OCI-LY3 (cell line): ENCODE measurements around the gene NMRK1.

Experiments used
- H2AFZ ChIP-seq: fragments of 200-600, 300-600 bp; shearing (Covaris generic); 2 replicates; pipeline ENCODE4 v1.6.0; 2014; ENCODE audit warnings: antibody characterized with exemption, low read depth, low read length
- H3K27ac ChIP-seq: fragments of 200-600, 300-600 bp; sonication (generic); 2 replicates; pipeline ENCODE4 v1.5.1; 2014; ENCODE audit warnings: mild to moderate bottlenecking, low read length, moderate library complexity, mixed read lengths
- H3K27me3 ChIP-seq: fragments of 200-600, 300-600 bp; sonication (generic); 2 replicates; pipeline ENCODE4 v1.6.1; 2014; ENCODE audit warnings: low read depth, low read length, mixed read lengths
- H3K36me3 ChIP-seq: fragments of 200-600, 300-600 bp; sonication (generic); replicated peaks from 2 replicates; pipeline ENCODE3; 2014; ENCODE audit warnings: low read depth, low read length, mixed read lengths
- H3K4me1 ChIP-seq: fragments of 300-600, 200-600 bp; sonication (generic); 2 replicates; pipeline ENCODE4 v1.6.1; 2014; ENCODE audit warnings: low read length, mixed read lengths
- H3K4me2 ChIP-seq: fragments of 200-600, 300-600 bp; sonication (generic); 2 replicates; pipeline ENCODE4 v1.6.1; 2014; ENCODE audit warnings: low read length, mixed read lengths
- H3K4me3 ChIP-seq: fragments of 300-600, 200-600 bp; sonication (generic); 2 replicates; pipeline ENCODE4 v1.5.1; 2014; ENCODE audit warnings: antibody characterized with exemption, mild to moderate bottlenecking, low read length, moderate library complexity
- H3K79me2 ChIP-seq: fragments of 300-600, 200-600 bp; shearing (Covaris generic); 2 replicates; pipeline ENCODE4 v1.6.1; 2014; ENCODE audit warnings: mild to moderate bottlenecking, low read length, mixed read lengths
- H3K9ac ChIP-seq: fragments of 300-600, 200-600 bp; shearing (Covaris generic); 2 replicates; pipeline ENCODE4 v1.6.0; 2014; ENCODE audit warnings: mild to moderate bottlenecking, low read length, moderate library complexity
- H3K9me3 ChIP-seq: fragments of 200-600, 300-600 bp; shearing (Covaris generic); 2 replicates; pipeline ENCODE4 v1.6.1; 2014; ENCODE audit warnings: low read length, mixed read lengths; ENCODE audit not compliant: insufficient read depth
- H4K20me1 ChIP-seq: fragments of 200-600, 300-600 bp; sonication (generic); 2 replicates; pipeline ENCODE4 v1.6.1; 2016; ENCODE audit warnings: low read length, mixed read lengths; ENCODE audit not compliant: insufficient read depth
- EZH2phosphoT487 ChIP-seq: fragments of 200-600 bp; shearing (Covaris generic); IDR thresholded peaks from 2 replicates; pipeline ENCODE4 v1.6.1; 2018; ENCODE audit warnings: antibody characterized with exemption, mixed run types, low read depth
- TF ChIP-seq, protein P1 (sequence below): fragments of 200-600, 300-600 bp; sonication (generic); IDR thresholded peaks from 2 replicates; pipeline ENCODE4 v1.5.1; 2014; ENCODE audit warnings: antibody characterized with exemption, low read length, low read depth

The NMRK1 gene

DNA sequence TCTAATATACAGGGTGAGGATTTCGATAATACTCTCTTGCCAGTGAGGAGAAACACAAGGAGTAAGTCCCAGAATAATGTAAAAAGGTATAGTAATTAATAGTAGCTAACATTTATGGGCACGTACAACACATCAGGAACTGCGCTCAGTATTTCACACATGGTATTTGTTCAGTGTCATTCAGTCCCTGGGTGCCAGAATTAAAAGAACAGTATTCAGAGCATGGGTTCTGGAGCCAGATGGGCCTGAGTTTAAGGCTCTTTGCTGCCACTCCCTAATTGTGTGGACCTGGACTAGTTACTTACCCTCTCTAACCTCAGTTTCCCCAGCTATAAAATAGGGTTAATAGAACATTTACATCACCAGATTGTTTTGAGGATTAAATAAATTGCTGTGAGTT is 16.7 kb upstream of the NMRK1 start:
- H3K4me3 ChIP-seq, result no peak overlapping the region
- no peaks in the 10 kb centered on the region for H3K36me3 ChIP-seq
- 0 out of 2 replicates have a peak, but pooled peaks cover 3% of the 10 kb centered on the region for H4K20me1 ChIP-seq
- no peak overlapping the region for H3K4me2 ChIP-seq
- no peaks in the 10 kb centered on the region for H3K27me3 ChIP-seq
- H3K79me2 ChIP-seq, result no peaks in the 10 kb centered on the region; the same call in 1 of the 2 replicates
- H3K9ac ChIP-seq, result no peak overlapping the region
- H3K4me1 ChIP-seq, result no peaks in the 10 kb centered on the region
- TF ChIP-seq EZH2phosphoT487, result no peak
- TF ChIP-seq, protein P1, sequence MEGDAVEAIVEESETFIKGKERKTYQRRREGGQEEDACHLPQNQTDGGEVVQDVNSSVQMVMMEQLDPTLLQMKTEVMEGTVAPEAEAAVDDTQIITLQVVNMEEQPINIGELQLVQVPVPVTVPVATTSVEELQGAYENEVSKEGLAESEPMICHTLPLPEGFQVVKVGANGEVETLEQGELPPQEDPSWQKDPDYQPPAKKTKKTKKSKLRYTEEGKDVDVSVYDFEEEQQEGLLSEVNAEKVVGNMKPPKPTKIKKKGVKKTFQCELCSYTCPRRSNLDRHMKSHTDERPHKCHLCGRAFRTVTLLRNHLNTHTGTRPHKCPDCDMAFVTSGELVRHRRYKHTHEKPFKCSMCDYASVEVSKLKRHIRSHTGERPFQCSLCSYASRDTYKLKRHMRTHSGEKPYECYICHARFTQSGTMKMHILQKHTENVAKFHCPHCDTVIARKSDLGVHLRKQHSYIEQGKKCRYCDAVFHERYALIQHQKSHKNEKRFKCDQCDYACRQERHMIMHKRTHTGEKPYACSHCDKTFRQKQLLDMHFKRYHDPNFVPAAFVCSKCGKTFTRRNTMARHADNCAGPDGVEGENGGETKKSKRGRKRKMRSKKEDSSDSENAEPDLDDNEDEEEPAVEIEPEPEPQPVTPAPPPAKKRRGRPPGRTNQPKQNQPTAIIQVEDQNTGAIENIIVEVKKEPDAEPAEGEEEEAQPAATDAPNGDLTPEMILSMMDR, result no peak
- H2AFZ ChIP-seq, result no peak overlapping the region
- no peaks in the 10 kb centered on the region for H3K9me3 ChIP-seq
- no peak overlapping the region for H3K27ac ChIP-seq

- TF ChIP-seq, protein P1, result no peak
- no peak for TF ChIP-seq EZH2phosphoT487
- Histone ChIP-seq H4K20me1 (0 out of 2 replicates have a peak, but pooled peaks cover 3% of the 10 kb centered on the region), H3K27me3 (no peaks in the 10 kb centered on the region), H3K9me3 (no peaks in the 10 kb centered on the region), H3K9ac (no peak overlapping the region), H3K4me1 (no peaks in the 10 kb centered on the region), H3K27ac (no peak overlapping the region), H2AFZ (no peak overlapping the region), H3K4me2 (no peak overlapping the region), H3K36me3 (no peaks in the 10 kb centered on the region), H3K79me2 (no peaks in the 10 kb centered on the region; the same call in 1 of the 2 replicates), H3K4me3 (no peak overlapping the region)
Observed at GRCh38 chr9:75102177-75102790, 14.3 kb upstream of the NMRK1 start.

GRCh38 chr9:75101004-75101588 is 13.1 kb upstream of the NMRK1 start:
- H4K20me1 ChIP-seq, result 0 out of 2 replicates have a peak, but pooled peaks cover 3% of the 10 kb centered on the region
- no peaks in the 10 kb centered on the region for H3K4me1 ChIP-seq
- no peak for TF ChIP-seq EZH2phosphoT487
- no peak overlapping the region for H3K4me3 ChIP-seq
- no peaks in the 10 kb centered on the region; the same call in 1 of the 2 replicates for H3K79me2 ChIP-seq
- H3K9ac ChIP-seq, result no peak overlapping the region
- H3K27me3 ChIP-seq, result no peaks in the 10 kb centered on the region
- no peak overlapping the region for H2AFZ ChIP-seq
- no peaks in the 10 kb centered on the region for H3K9me3 ChIP-seq
- H3K36me3 ChIP-seq, result no peaks in the 10 kb centered on the region
- no peak overlapping the region for H3K4me2 ChIP-seq
- no peak overlapping the region for H3K27ac ChIP-seq

- Histone ChIP-seq H3K4me2 (no peak overlapping the region), H2AFZ (no peak overlapping the region), H4K20me1 (no peaks in the 10 kb centered on the region), H3K27me3 (no peaks in the 10 kb centered on the region), H3K9ac (no peak overlapping the region), H3K4me3 (no peak overlapping the region), H3K27ac (no peak overlapping the region), H3K79me2 (no peaks in the 10 kb centered on the region; the same call in 1 of the 2 replicates), H3K9me3 (no peaks in the 10 kb centered on the region), H3K4me1 (no peaks in the 10 kb centered on the region), H3K36me3 (no peaks in the 10 kb centered on the region)
- TF ChIP-seq, protein P1, result no peak
- no peak for TF ChIP-seq EZH2phosphoT487
Observed at GRCh38 chr9:75096796-75097195, 8.8 kb upstream of the NMRK1 start.
